ENCODE results near the gene CYP17A1. TPM values are rescaled to one million over a fixed set of nuclear protein-coding genes. Genes with fewer than 3 reads are reported as not detected.
"Not testable (repeated sequence)": the region's sequence is repeated elsewhere in the genome, so short reads cannot be mapped to it uniquely, and the experiment has no call there.

Gene CYP17A1
- total and polyA plus RNA-seq, 2 donors from 2014 or later = 3.3 to 11.6 TPM

DNA sequence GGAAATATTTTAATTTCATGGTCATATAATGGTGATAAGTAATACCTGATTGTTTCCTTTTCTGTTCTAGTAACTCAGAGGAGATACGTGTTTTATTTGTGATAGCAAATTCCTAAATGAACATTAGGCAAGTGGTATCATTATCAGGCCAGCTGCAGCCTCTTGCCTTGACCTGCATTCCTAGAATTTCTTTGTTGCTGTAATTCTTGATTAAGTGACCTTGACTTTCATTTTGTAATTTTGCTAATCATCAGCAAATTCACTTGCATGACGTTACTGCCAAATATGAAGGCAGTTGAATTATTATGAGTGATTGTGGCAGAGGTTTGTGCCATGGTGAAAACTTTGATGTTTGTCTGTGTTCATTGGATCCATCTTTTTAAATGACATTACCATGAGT, 26.4 kb upstream of the CYP17A1 start:
- H3K9ac ChIP-seq (ENCODE audit: low read length in 3 of 3) = no peak overlapping the region
- no peak for DNase-seq

DNA sequence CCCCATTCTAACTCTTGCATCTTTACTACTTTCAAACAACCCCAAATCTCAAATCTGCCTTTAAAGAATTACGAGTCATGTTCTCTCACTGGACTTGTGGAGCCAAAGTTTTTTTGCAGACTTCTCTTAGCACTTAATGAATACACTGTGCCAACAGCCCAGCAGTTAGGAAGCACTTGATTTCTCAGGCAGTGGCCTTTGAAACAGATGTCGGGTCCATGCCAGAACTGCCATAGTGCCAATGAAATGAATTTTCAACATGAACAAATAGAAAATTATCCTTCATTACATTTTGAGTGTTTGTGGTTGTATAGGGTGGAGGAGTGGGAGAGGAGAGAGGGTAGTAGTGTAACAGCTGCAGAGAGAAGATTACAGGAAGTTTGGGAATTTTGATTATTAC, 22.7 kb upstream of the CYP17A1 start:
- Histone ChIP-seq H3K4me1 (ENCODE audit: control insufficient read depth in 2 of 3, insufficient read depth in 2 of 3, low read depth in 1 of 3, low read length in 3 of 3) (no peaks in the 10 kb centered on the region), H3K36me3 (ENCODE audit: control insufficient read depth in 2 of 3, insufficient read depth in 3 of 3, low read length in 3 of 3) (peaks cover 0 to 8% (median 3%) of the 10 kb centered on the region in 3 donors), H3K4me3 (ENCODE audit: low read length in 3 of 3) (no peak overlapping the region), H3K27ac (ENCODE audit: low read depth in 2 of 2, low read length in 2 of 2) (no peak overlapping the region), H3K27me3 (ENCODE audit: control insufficient read depth, insufficient read depth, low read length) (no peaks in the 10 kb centered on the region), H3K9ac (ENCODE audit: low read length in 3 of 3) (no peak overlapping the region), H3K9me3 (ENCODE audit: control insufficient read depth in 2 of 3, insufficient read depth in 1 of 3, low read length in 3 of 3) (no peaks in the 10 kb centered on the region)
- DNase-seq (no peak), FAIRE-seq (no peak)
- TF ChIP-seq, protein P1, sequence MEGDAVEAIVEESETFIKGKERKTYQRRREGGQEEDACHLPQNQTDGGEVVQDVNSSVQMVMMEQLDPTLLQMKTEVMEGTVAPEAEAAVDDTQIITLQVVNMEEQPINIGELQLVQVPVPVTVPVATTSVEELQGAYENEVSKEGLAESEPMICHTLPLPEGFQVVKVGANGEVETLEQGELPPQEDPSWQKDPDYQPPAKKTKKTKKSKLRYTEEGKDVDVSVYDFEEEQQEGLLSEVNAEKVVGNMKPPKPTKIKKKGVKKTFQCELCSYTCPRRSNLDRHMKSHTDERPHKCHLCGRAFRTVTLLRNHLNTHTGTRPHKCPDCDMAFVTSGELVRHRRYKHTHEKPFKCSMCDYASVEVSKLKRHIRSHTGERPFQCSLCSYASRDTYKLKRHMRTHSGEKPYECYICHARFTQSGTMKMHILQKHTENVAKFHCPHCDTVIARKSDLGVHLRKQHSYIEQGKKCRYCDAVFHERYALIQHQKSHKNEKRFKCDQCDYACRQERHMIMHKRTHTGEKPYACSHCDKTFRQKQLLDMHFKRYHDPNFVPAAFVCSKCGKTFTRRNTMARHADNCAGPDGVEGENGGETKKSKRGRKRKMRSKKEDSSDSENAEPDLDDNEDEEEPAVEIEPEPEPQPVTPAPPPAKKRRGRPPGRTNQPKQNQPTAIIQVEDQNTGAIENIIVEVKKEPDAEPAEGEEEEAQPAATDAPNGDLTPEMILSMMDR (IDR thresholded peaks at IDR 0.05; ENCODE audit: borderline replicate concordance, extremely low read depth, insufficient read depth) = no peak
- intact Hi-C loops (cut with DNase I) = no loop called here

More for the DNA sequence above, 26.4 kb upstream of the CYP17A1 start:
- H3K27ac ChIP-seq (ENCODE audit: low read depth in 2 of 2, low read length in 2 of 2) = no peak overlapping the region
- no peak for FAIRE-seq
- no peaks in the 10 kb centered on the region for H3K27me3 ChIP-seq (ENCODE audit: control insufficient read depth, insufficient read depth, low read length)
- no peaks in the 10 kb centered on the region for H3K9me3 ChIP-seq (ENCODE audit: control insufficient read depth in 2 of 3, insufficient read depth in 1 of 3, low read length in 3 of 3)
- peaks cover 0 to 8% (median 3%) of the 10 kb centered on the region in 3 donors for H3K36me3 ChIP-seq (ENCODE audit: control insufficient read depth in 2 of 3, insufficient read depth in 3 of 3, low read length in 3 of 3)
- no peaks in the 10 kb centered on the region for H3K4me1 ChIP-seq (ENCODE audit: control insufficient read depth in 2 of 3, insufficient read depth in 2 of 3, low read depth in 1 of 3, low read length in 3 of 3)
- H3K4me3 ChIP-seq (ENCODE audit: low read length in 3 of 3) = no peak overlapping the region
- TF ChIP-seq, protein P1 (IDR thresholded peaks at IDR 0.05; ENCODE audit: borderline replicate concordance, extremely low read depth, insufficient read depth) = no peak
- intact Hi-C loops (cut with DNase I) = no loop called here

DNA sequence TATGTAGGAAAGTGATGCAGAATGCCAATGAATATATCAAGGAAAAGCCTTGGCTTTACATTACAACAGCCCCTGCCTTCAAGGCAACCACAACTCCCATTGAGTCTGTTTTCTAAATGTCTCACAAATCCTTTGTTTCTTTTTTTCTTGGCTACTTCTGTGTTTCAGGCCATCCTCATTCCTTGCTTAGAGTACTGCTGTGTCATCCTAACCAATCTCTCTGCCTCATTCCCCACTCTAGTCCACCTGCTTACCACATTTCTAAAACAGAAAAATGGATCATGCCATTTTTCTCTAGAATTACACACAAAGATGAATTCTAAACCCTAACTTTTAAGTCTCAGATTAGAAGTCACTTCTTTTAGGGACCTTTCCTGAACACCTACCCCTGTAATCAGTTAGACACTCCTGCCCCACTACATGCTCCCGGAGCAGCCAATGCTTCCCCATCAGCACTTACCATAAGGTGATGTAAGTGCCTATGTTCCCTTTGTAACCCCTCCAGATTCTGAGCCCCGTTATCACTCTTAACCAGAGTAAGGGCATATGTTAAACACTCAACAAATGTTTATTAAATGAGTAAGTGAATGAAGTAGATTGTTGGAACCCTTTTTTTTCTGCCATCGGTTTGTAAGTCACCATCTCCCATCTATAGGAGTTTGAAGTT, 19.7 kb upstream of the CYP17A1 start:
- DNase-seq = no peak
- no peak for FAIRE-seq
- H3K9ac ChIP-seq (ENCODE audit: low read length in 3 of 3) = no peak overlapping the region
- TF ChIP-seq, protein P1 (IDR thresholded peaks at IDR 0.05; ENCODE audit: borderline replicate concordance, extremely low read depth, insufficient read depth) = no peak
- peaks cover 0 to 2% (median 0%) of the 10 kb centered on the region in 3 donors for H3K4me1 ChIP-seq (ENCODE audit: control insufficient read depth in 2 of 3, insufficient read depth in 2 of 3, low read depth in 1 of 3, low read length in 3 of 3)
- no peaks in the 10 kb centered on the region for H3K9me3 ChIP-seq (ENCODE audit: control insufficient read depth in 2 of 3, insufficient read depth in 1 of 3, low read length in 3 of 3)
- H3K36me3 ChIP-seq (ENCODE audit: control insufficient read depth in 2 of 3, insufficient read depth in 3 of 3, low read length in 3 of 3) = no peaks in the 10 kb centered on the region
- no peak overlapping the region for H3K27ac ChIP-seq (ENCODE audit: low read depth in 2 of 2, low read length in 2 of 2)
- H3K4me3 ChIP-seq (ENCODE audit: low read length in 3 of 3) = no peak overlapping the region
- intact Hi-C loops (cut with DNase I) = no loop called here
- H3K27me3 ChIP-seq (ENCODE audit: control insufficient read depth, insufficient read depth, low read length) = no peaks in the 10 kb centered on the region

DNA sequence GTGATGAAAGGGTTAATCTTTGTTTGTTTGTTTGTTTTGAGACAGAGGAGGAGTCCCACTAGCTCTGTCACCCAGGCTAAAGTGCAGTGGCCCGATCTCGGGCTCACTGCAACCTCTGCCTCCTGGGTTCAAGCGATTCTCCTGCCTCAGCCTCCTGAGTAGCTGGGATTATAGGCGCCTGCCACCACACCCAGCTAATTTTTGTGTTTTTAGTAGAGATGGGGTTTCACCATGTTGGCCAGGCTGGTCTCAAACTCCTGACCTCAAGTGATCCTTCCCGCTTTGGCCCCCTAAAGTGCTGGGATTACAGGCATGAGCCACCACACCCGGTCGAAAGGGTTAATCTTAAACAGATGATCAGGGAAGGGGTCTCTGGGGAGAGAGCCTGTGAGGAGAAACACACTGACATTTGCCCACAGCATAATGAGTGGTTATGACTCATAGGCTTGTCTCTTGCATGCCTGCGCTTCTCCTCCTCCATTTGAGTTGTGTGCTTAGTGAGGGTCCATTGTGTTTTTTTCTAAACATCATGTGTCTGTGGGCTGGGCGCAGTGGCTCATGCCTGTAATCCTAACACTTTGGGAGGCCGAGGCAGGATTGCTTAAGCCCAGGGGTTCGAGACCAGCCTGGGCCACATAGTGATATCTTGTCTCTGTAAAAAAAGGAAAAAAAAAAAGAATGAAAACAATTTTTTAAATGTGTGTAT, 18.7 kb upstream of the CYP17A1 start:
- H3K9me3 ChIP-seq (ENCODE audit: control insufficient read depth in 2 of 3, insufficient read depth in 1 of 3, low read length in 3 of 3); H3K4me3 ChIP-seq (ENCODE audit: low read length in 3 of 3); intact Hi-C loops (cut with DNase I); H3K4me1 ChIP-seq (ENCODE audit: control insufficient read depth in 2 of 3, insufficient read depth in 2 of 3, low read depth in 1 of 3, low read length in 3 of 3); H3K9ac ChIP-seq (ENCODE audit: low read length in 3 of 3); DNase-seq; FAIRE-seq; H3K36me3 ChIP-seq (ENCODE audit: control insufficient read depth in 2 of 3, insufficient read depth in 3 of 3, low read length in 3 of 3); H3K27me3 ChIP-seq (ENCODE audit: control insufficient read depth, insufficient read depth, low read length); H3K27ac ChIP-seq (ENCODE audit: low read depth in 2 of 2, low read length in 2 of 2): not testable (repeated sequence)

DNA sequence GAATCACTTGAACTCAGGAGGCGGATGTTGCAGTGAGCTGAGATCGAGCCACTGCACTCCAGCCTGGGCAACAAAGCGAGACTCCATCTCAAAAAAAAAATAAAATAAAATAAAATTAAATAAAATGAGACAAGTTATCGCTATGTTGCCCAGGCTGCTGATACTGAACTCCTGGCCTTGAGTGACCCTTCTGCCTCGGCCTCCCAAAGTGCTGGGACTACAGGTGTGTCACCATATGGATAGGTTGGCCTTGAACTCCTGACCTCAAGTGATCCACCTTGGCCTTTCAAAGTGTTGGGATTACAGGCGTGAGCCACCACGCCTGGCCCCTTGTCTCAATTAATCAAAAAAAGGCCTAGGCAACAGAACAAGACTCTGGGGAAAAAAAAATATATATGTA, 16.0 kb upstream of the CYP17A1 start:
- FAIRE-seq; H3K9me3 ChIP-seq (ENCODE audit: control insufficient read depth in 2 of 3, insufficient read depth in 1 of 3, low read length in 3 of 3); H3K4me1 ChIP-seq (ENCODE audit: control insufficient read depth in 2 of 3, insufficient read depth in 2 of 3, low read depth in 1 of 3, low read length in 3 of 3); H3K27ac ChIP-seq (ENCODE audit: low read depth in 2 of 2, low read length in 2 of 2); H3K9ac ChIP-seq (ENCODE audit: low read length in 3 of 3); H3K36me3 ChIP-seq (ENCODE audit: control insufficient read depth in 2 of 3, insufficient read depth in 3 of 3, low read length in 3 of 3); intact Hi-C loops (cut with DNase I); DNase-seq; H3K4me3 ChIP-seq (ENCODE audit: low read length in 3 of 3); H3K27me3 ChIP-seq (ENCODE audit: control insufficient read depth, insufficient read depth, low read length): not testable (repeated sequence)
